Upper lobe of left lung (tissue), 6 donors: ENCODE data around the gene POLK. TPM values are rescaled to one million over a fixed set of nuclear protein-coding genes. Genes with fewer than 3 reads are reported as not detected.
"Not testable (repeated sequence)": the region's sequence is repeated elsewhere in the genome, so short reads cannot be mapped to it uniquely, and the experiment has no call there.

Experiments used
- ATAC-seq, 2 donors: fragments of 200-7000 bp; cut with Tn5 transposase; one replicate each; pipeline ENCODE4 v1.9.1; 2022; ENCODE audit warnings: mild to moderate bottlenecking in 2 of 2, moderate library complexity in 2 of 2; ENCODE audit not compliant: low FRiP score in 2 of 2
- DNase-seq, 2 donors: peaks; one replicate each; pipeline ENCODE4 v3.0.0-alpha.2; 2019 to 2020
- H3K27ac ChIP-seq, 4 donors: fragments of 200-600 bp; sonication (generic); one replicate each; pipeline ENCODE4 v1.5.1; 2016 to 2019
- H3K27me3 ChIP-seq, 4 donors: fragments of 200-600 bp; sonication (generic); one replicate each; pipeline ENCODE4 v1.5.1; 2017 to 2019
- H3K36me3 ChIP-seq, 4 donors: fragments of 200-600 bp; sonication (generic); one replicate each; pipeline ENCODE4 v1.5.1; 2016 to 2019
- H3K4me1 ChIP-seq, 4 donors: fragments of 200-600 bp; sonication (generic); one replicate each; pipeline ENCODE4 v1.5.1; 2018 to 2019
- H3K4me3 ChIP-seq, 4 donors: fragments of 200-600 bp; sonication (generic); one replicate each; pipeline ENCODE4 v1.5.1; 2017 to 2019; ENCODE audit warnings: mild to moderate bottlenecking in 2 of 4, moderate library complexity in 1 of 4
- H3K9me3 ChIP-seq, 4 donors: fragments of 200-600 bp; sonication (generic); one replicate each; pipeline ENCODE4 v1.5.1; 2018 to 2019
- EP300 ChIP-seq, 4 donors: sonication (generic); formaldehyde crosslinking; IDR thresholded peaks; one replicate each; pipeline ENCODE4 v1.5.1; 2017; ENCODE audit warnings: antibody characterized with exemption in 4 of 4, control low read depth in 2 of 4
- POLR2A ChIP-seq, 4 donors: fragments of 450-650 bp; IDR thresholded peaks; one replicate each; pipeline ENCODE4 v1.5.1; 2016 to 2017; ENCODE audit warnings: antibody characterized with exemption in 4 of 4, mild to moderate bottlenecking in 2 of 4
- POLR2AphosphoS5 ChIP-seq, 2 donors: sonication (generic); formaldehyde crosslinking; IDR thresholded peaks; one replicate each; pipeline ENCODE4 v1.5.1; 2017; ENCODE audit warnings: antibody characterized with exemption in 2 of 2
- WGBS, 2 donors: methylation state at CpG; one replicate each; pipeline ENCODE4 v1.1.5; 2017 to 2018; 5-methylcytosine and 5-hydroxymethylcytosine counted together
- total RNA-seq, 6 donors: library from RNA; depleted of rRNA in 4 of 6; stranded (reverse); fragments of >200 nt in 4 of 6; gene quantifications; one replicate each; pipeline versions ENCODE4 v1.1.0 to v1.2.1, GENCODE V29; 2016 to 2021
- TF ChIP-seq, protein P1 (sequence below), 6 experiments: fragments of 450-650 bp in 4 of 6; fragments of 200-600 bp in 2 of 6; sonication (generic) in 2 of 6; IDR thresholded peaks; one replicate each; pipeline ENCODE4 v1.5.1; 2016 to 2019; ENCODE audit warnings: antibody characterized with exemption in 6 of 6
- donor health status: DM: no; HTN: no; CAD: no; lungs with moderate emphysema.
- donor health status: DM: no; HTN: yes; CAD: no; lungs with severe emphysema.

The POLK gene
- total RNA-seq, 6 donors from 2014 or later, result 19.2 to 55.3 (median 29.6) TPM

DNA sequence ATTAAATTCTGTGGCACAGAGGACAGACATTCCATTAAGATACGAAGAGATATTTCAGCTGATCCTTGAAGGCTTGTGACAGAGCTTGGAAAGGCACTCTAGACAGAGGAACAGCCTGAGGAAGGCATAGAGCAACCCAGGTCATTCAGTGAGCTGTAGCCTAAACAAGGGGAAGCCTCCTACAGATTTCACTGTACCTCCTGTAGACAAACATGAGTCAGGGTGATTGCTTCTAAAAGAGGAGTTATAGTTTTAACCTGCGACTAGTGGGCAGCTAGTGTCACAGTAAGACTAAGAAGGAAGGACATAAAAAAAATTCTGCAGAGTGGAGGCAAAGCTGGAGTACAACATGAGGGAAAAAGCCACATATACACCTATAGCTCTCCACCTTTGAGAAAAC is 56.0 kb downstream of the POLK start:
- Histone ChIP-seq H3K4me3 (no peak overlapping the region), H3K27ac (peak overlapping the region in 1 of 4 donors; percentile 27), H3K27me3 (no peaks in the 10 kb centered on the region), H3K36me3 (peaks cover 0 to 8% (median 0%) of the 10 kb centered on the region in 4 donors), H3K4me1 (peaks cover 23 to 31% (median 25%) of the 10 kb centered on the region in 4 donors), H3K9me3 (peaks cover 0 to 10% (median 5%) of the 10 kb centered on the region in 4 donors)
- DNase-seq (no peak), ATAC-seq (peak in 1 of 2 donors; percentile 51)
- WGBS, 2 donors, result 47 to 48% methylated on average over 2 of the region's 2 CpGs
- TF ChIP-seq POLR2A (IDR thresholded peaks at IDR 0.05) (no peak), EP300 (IDR thresholded peaks at IDR 0.05) (no peak), POLR2AphosphoS5 (IDR thresholded peaks at IDR 0.05) (no peak)
- TF ChIP-seq, protein P1, sequence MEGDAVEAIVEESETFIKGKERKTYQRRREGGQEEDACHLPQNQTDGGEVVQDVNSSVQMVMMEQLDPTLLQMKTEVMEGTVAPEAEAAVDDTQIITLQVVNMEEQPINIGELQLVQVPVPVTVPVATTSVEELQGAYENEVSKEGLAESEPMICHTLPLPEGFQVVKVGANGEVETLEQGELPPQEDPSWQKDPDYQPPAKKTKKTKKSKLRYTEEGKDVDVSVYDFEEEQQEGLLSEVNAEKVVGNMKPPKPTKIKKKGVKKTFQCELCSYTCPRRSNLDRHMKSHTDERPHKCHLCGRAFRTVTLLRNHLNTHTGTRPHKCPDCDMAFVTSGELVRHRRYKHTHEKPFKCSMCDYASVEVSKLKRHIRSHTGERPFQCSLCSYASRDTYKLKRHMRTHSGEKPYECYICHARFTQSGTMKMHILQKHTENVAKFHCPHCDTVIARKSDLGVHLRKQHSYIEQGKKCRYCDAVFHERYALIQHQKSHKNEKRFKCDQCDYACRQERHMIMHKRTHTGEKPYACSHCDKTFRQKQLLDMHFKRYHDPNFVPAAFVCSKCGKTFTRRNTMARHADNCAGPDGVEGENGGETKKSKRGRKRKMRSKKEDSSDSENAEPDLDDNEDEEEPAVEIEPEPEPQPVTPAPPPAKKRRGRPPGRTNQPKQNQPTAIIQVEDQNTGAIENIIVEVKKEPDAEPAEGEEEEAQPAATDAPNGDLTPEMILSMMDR (IDR thresholded peaks at IDR 0.05), result no peak

DNA sequence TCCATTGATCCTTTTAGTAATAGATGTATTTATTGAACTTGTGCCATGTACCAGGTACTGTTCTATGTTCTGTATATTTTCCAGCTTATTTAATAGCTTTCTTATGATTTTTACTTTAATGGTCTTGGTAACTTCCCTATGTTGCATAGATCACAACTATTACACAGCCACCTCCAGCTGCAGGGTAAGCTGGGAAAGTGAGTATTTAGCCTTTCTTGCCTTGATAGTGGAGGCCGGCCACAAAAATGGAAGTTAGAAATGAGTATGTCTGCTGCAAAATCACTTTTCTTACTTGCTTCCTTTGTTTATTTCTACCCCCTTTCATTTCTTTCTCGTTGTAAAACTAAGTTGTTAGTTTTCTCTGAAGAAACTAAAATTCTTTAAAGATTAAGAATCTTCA is 56.5 kb downstream of the POLK start:
- no peak overlapping the region for H3K4me3 ChIP-seq
- H3K9me3 ChIP-seq, result peaks cover 0 to 5% (median 2%) of the 10 kb centered on the region in 4 donors
- H3K4me1 ChIP-seq, result peaks cover 23 to 31% (median 25%) of the 10 kb centered on the region in 4 donors
- peaks cover 0 to 8% (median 0%) of the 10 kb centered on the region in 4 donors for H3K36me3 ChIP-seq
- TF ChIP-seq POLR2A (IDR thresholded peaks at IDR 0.05) (no peak), EP300 (IDR thresholded peaks at IDR 0.05) (no peak), POLR2AphosphoS5 (IDR thresholded peaks at IDR 0.05) (no peak)
- TF ChIP-seq, protein P1 (IDR thresholded peaks at IDR 0.05), result no peak
- H3K27ac ChIP-seq, result no peak overlapping the region
- DNase-seq, result no peak
- 71 to 76% methylated on average over 2 of the region's 2 CpGs for WGBS, 2 donors
- ATAC-seq, result no peak
- H3K27me3 ChIP-seq, result no peaks in the 10 kb centered on the region

DNA sequence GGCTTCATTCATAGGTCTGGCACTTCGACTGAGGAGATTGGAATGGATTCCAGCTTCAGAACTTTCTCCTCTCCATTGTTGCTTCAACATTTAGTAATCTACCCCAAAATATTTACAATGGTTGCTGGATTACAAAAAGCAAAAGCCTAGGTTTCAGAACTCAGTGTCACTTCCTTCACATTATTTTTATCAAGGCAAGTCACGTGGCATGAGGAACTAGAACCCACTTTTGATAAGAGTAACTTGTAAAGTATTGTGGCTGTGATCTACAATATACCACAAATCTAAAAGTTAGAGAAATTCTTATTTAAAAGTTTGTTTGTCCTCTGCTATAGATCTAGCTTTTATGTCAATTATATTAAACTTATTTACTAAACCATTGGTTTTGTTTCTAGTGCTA is 59.9 kb downstream of the POLK start:
- Histone ChIP-seq H3K4me3 (no peak overlapping the region), H3K9me3 (no peaks in the 10 kb centered on the region), H3K27me3 (no peaks in the 10 kb centered on the region), H3K36me3 (peaks cover 0 to 17% (median 0%) of the 10 kb centered on the region in 4 donors), H3K4me1 (peaks cover 16 to 31% (median 24%) of the 10 kb centered on the region in 4 donors), H3K27ac (no peak overlapping the region)
- TF ChIP-seq, protein P1 (IDR thresholded peaks at IDR 0.05), result no peak
- TF ChIP-seq POLR2AphosphoS5 (IDR thresholded peaks at IDR 0.05), result no peak
- no peak for TF ChIP-seq POLR2A (IDR thresholded peaks at IDR 0.05)
- DNase-seq (no peak), ATAC-seq (no peak)
- 59 to 71% methylated on average over 2 of the region's 2 CpGs for WGBS, 2 donors

- H3K4me3 ChIP-seq, result no peak overlapping the region
- H3K9me3 ChIP-seq, result no peaks in the 10 kb centered on the region
- 49 to 51% methylated on average over 3 of the region's 3 CpGs for WGBS, 2 donors
- H3K27ac ChIP-seq, result no peak overlapping the region
- DNase-seq (no peak), ATAC-seq (no peak)
- H3K36me3 ChIP-seq, result peaks cover 0 to 26% (median 0%) of the 10 kb centered on the region in 4 donors
- H3K27me3 ChIP-seq, result no peaks in the 10 kb centered on the region
- peaks cover 0 to 17% (median 6%) of the 10 kb centered on the region in 4 donors for H3K4me1 ChIP-seq
- TF ChIP-seq POLR2A (IDR thresholded peaks at IDR 0.05) (no peak), POLR2AphosphoS5 (IDR thresholded peaks at IDR 0.05) (no peak), EP300 (IDR thresholded peaks at IDR 0.05) (no peak)
- TF ChIP-seq, protein P1 (IDR thresholded peaks at IDR 0.05), result no peak
Measured at GRCh38 chr5:75574791-75575190, 63.1 kb downstream of the POLK start.

- ATAC-seq, H3K9me3 ChIP-seq, H3K27ac ChIP-seq, H3K4me3 ChIP-seq, H3K27me3 ChIP-seq, DNase-seq: not testable (repeated sequence)
- Histone ChIP-seq H3K4me1 (peaks cover 0 to 12% (median 3%) of the 10 kb centered on the region in 4 donors), H3K36me3 (peaks cover 0 to 45% (median 5%) of the 10 kb centered on the region in 4 donors)
- WGBS, 2 donors, result 92 to 96% methylated on average over 8 of the region's 8 CpGs
Measured at GRCh38 chr5:75578280-75578679, 66.6 kb downstream of the POLK start.
